Fibroblast of skin of abdomen (primary cell): Measurements from ENCODE around the gene CDK10.
"Not testable (repeated sequence)": the region's sequence is repeated elsewhere in the genome, so short reads cannot be mapped to it uniquely, and the experiment has no call there.

Experiments
- DNase-seq: peaks from one replicate; pipeline ENCODE4 v3.0.0-alpha.2; 2013

The CDK10 gene

GRCh38 chr16:89667633-89668032 lies 18.9 kb upstream of the CDK10 start:
- DNase-seq = no peak

GRCh38 chr16:89668790-89669158 lies 17.7 kb upstream of the CDK10 start:
- no peak for DNase-seq

GRCh38 chr16:89669755-89670154 lies 16.7 kb upstream of the CDK10 start:
- DNase-seq = no peak

GRCh38 chr16:89670496-89671431 lies 15.7 kb upstream of the CDK10 start:
- DNase-seq = no peak

GRCh38 chr16:89671565-89671964 lies 14.9 kb upstream of the CDK10 start:
- DNase-seq = not testable (repeated sequence)

GRCh38 chr16:89672177-89672941 lies 14.1 kb upstream of the CDK10 start:
- no peak for DNase-seq

- no peak for DNase-seq
Measured at GRCh38 chr16:89678258-89678657, 8.2 kb upstream of the CDK10 start.

- no peak for DNase-seq
Measured at GRCh38 chr16:89685916-89686315, 573 bp upstream of the CDK10 start.

- DNase-seq = peak; percentile 29
Measured at GRCh38 chr16:89687092-89687940, 827 bp downstream of the CDK10 start.

GRCh38 chr16:89688395-89688794 lies 1.9 kb downstream of the CDK10 start:
- DNase-seq = no peak

GRCh38 chr16:89689142-89689541 lies 2.7 kb downstream of the CDK10 start:
- DNase-seq = no peak

- DNase-seq = not testable (repeated sequence)
Measured at GRCh38 chr16:89689621-89690020, 3.1 kb downstream of the CDK10 start.

- DNase-seq = no peak
Measured at GRCh38 chr16:89690392-89690901, 4.0 kb downstream of the CDK10 start.

GRCh38 chr16:89691231-89691985 lies 4.9 kb downstream of the CDK10 start:
- DNase-seq = no peak

- DNase-seq = no peak
Measured at GRCh38 chr16:89691986-89692569, 5.6 kb downstream of the CDK10 start.

- DNase-seq = no peak
Measured at GRCh38 chr16:89693289-89693731, 6.8 kb downstream of the CDK10 start.

- no peak for DNase-seq
Measured at GRCh38 chr16:89693931-89694783, 7.7 kb downstream of the CDK10 start.

GRCh38 chr16:89694784-89695085 lies 8.2 kb downstream of the CDK10 start:
- not testable (repeated sequence) for DNase-seq

- DNase-seq = no peak
Measured at GRCh38 chr16:89695086-89695874, 8.8 kb downstream of the CDK10 start.
